Measurements from ENCODE around the gene NATD1. TPM values are rescaled to one million over a fixed set of nuclear protein-coding genes. Genes with fewer than 3 reads are reported as not detected.

Gene NATD1
- total and polyA plus RNA-seq, 9 of the 15 experiments (the other 6 are each of a cell fraction or from before 2014, with no cell fraction given) = 0.24 to 5.4 (median 1.6) TPM

DNA sequence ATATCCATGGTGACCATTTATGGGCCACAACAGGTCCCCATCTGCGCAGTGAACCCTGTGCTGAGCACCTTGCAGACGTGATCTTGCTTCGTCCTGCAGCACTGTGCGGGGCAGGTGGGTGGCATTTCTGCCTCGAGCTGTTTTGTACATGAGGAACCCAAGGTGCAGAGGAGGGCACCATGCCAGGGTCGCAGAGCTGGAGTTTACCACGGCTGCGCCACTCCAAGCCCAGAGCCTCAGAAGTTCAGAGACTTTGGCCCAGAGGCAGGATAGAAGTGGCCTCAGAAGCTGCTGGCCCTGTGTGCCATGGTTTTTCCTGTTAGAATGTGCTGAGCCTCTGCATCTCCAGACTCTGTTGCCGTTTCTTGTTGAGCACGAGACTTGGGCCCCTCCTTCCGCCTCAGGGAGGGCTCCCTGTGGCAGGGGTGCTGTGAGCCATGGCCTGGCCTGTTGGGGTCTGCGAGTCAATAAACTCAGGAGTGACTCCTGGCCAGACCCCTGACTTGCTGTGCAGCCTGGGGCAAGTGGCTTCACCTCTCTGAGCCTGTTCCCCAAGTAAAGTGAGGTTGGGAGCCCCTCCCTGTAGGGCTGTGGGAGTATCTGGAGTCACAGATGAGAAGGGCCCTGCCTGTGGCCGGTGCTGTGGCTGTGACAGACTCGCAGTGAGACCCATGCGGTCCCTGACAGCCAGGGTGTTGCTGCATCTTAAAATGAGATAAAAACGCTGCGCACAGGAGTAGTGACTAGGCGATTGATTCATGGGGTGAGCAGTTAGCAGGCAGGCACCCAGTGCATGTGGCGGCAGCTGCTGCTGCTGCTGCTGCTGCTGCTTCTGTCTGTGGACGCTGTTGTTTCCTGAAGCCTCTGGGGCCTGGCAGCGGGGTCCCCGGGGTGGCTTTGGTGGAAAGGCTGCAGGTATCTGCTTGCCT lies 43.2 kb upstream of the NATD1 start (continued):
- TF ChIP-seq, protein P1, sequence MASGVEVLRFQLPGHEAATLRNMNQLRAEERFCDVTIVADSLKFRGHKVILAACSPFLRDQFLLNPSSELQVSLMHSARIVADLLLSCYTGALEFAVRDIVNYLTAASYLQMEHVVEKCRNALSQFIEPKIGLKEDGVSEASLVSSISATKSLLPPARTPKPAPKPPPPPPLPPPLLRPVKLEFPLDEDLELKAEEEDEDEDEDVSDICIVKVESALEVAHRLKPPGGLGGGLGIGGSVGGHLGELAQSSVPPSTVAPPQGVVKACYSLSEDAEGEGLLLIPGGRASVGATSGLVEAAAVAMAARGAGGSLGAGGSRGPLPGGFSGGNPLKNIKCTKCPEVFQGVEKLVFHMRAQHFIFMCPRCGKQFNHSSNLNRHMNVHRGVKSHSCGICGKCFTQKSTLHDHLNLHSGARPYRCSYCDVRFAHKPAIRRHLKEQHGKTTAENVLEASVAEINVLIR (CRISPR knock-in tag; IDR thresholded peaks at IDR 0.05) = no peak
- TF ChIP-seq, protein P2, sequence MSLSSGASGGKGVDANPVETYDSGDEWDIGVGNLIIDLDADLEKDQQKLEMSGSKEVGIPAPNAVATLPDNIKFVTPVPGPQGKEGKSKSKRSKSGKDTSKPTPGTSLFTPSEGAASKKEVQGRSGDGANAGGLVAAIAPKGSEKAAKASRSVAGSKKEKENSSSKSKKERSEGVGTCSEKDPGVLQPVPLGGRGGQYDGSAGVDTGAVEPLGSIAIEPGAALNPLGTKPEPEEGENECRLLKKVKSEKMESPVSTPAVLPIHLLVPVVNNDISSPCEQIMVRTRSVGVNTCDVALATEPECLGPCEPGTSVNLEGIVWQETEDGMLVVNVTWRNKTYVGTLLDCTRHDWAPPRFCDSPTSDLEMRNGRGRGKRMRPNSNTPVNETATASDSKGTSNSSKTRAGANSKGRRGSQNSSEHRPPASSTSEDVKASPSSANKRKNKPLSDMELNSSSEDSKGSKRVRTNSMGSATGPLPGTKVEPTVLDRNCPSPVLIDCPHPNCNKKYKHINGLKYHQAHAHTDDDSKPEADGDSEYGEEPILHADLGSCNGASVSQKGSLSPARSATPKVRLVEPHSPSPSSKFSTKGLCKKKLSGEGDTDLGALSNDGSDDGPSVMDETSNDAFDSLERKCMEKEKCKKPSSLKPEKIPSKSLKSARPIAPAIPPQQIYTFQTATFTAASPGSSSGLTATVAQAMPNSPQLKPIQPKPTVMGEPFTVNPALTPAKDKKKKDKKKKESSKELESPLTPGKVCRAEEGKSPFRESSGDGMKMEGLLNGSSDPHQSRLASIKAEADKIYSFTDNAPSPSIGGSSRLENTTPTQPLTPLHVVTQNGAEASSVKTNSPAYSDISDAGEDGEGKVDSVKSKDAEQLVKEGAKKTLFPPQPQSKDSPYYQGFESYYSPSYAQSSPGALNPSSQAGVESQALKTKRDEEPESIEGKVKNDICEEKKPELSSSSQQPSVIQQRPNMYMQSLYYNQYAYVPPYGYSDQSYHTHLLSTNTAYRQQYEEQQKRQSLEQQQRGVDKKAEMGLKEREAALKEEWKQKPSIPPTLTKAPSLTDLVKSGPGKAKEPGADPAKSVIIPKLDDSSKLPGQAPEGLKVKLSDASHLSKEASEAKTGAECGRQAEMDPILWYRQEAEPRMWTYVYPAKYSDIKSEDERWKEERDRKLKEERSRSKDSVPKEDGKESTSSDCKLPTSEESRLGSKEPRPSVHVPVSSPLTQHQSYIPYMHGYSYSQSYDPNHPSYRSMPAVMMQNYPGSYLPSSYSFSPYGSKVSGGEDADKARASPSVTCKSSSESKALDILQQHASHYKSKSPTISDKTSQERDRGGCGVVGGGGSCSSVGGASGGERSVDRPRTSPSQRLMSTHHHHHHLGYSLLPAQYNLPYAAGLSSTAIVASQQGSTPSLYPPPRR (CRISPR knock-in tag; IDR thresholded peaks at IDR 0.05; ENCODE audit: borderline replicate concordance) = no peak
- no peak for TF ChIP-seq ZNF695 (CRISPR knock-in tag; IDR thresholded peaks at IDR 0.05)
- TF ChIP-seq WHSC1 (IDR thresholded peaks at IDR 0.05; ENCODE audit: low read length) = no peak
- TF ChIP-seq KDM2B (CRISPR knock-in tag; IDR thresholded peaks at IDR 0.05) = no peak
- TF ChIP-seq RFX7 (CRISPR knock-in tag; IDR thresholded peaks at IDR 0.05) = no peak
- TF ChIP-seq ARID1B (IDR thresholded peaks at IDR 0.05) = no peak
- no peak for TF ChIP-seq SMARCC2 (IDR thresholded peaks at IDR 0.05; ENCODE audit: low read depth)
- no peak for TF ChIP-seq ZNF140 (CRISPR knock-in tag; IDR thresholded peaks at IDR 0.05)
- no peak for TF ChIP-seq FOXJ2 (tag; IDR thresholded peaks at IDR 0.05)
- 0 out of 2 replicates have a peak, but pooled peaks have one; percentile 14 for TF ChIP-seq TEAD4 (IDR thresholded peaks at IDR 0.05; ENCODE audit: low read length)
- no peak for TF ChIP-seq TEAD4 (CRISPR knock-in tag; IDR thresholded peaks at IDR 0.05; ENCODE audit: borderline replicate concordance)
- no peak for TF ChIP-seq RBBP5 (IDR thresholded peaks at IDR 0.05; ENCODE audit: borderline replicate concordance, insufficient read depth, low read length, poor library complexity, severe bottlenecking)
- TF ChIP-seq FOXP1 (CRISPR knock-in tag; IDR thresholded peaks at IDR 0.05) = no peak
- TF ChIP-seq, protein P3, sequence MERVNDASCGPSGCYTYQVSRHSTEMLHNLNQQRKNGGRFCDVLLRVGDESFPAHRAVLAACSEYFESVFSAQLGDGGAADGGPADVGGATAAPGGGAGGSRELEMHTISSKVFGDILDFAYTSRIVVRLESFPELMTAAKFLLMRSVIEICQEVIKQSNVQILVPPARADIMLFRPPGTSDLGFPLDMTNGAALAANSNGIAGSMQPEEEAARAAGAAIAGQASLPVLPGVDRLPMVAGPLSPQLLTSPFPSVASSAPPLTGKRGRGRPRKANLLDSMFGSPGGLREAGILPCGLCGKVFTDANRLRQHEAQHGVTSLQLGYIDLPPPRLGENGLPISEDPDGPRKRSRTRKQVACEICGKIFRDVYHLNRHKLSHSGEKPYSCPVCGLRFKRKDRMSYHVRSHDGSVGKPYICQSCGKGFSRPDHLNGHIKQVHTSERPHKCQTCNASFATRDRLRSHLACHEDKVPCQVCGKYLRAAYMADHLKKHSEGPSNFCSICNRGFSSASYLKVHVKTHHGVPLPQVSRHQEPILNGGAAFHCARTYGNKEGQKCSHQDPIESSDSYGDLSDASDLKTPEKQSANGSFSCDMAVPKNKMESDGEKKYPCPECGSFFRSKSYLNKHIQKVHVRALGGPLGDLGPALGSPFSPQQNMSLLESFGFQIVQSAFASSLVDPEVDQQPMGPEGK (CRISPR knock-in tag; IDR thresholded peaks at IDR 0.05; ENCODE audit: borderline replicate concordance) = no peak
- no peak for TF ChIP-seq PHTF2 (CRISPR knock-in tag; IDR thresholded peaks at IDR 0.05)
- no peak for TF ChIP-seq ZNF175 (CRISPR knock-in tag; IDR thresholded peaks at IDR 0.05; ENCODE audit: low read depth)
- TF ChIP-seq, protein P4, sequence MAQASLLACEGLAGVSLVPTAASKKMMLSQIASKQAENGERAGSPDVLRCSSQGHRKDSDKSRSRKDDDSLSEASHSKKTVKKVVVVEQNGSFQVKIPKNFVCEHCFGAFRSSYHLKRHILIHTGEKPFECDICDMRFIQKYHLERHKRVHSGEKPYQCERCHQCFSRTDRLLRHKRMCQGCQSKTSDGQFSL (CRISPR knock-in tag; IDR thresholded peaks at IDR 0.05) = no peak
- TF ChIP-seq, protein P4 (tag; IDR thresholded peaks at IDR 0.05) = no peak

Data from K562 (cell line).